GM21786 (cell line): ENCODE results near the gene MAP3K15.
A peak's percentile ranks its signal among the peaks of the same experiment; 100 is the strongest.

Experiments used
- ATAC-seq: cut with Tn5 transposase; IDR thresholded peaks from one replicate; pipeline ENCODE4 v1.9.1; 2021; ENCODE audit not compliant: unreplicated experiment

Gene MAP3K15

GRCh38 chrX:19344661-19345060 is 170.6 kb downstream of the MAP3K15 start:
- ATAC-seq = no peak

- ATAC-seq = peak; percentile 97
Observed at GRCh38 chrX:19343535-19344408, 171.5 kb downstream of the MAP3K15 start, which contains the start of gene PDHA1. Gene PDHA1 (plus strand): TSS chrX:19343927. CDS start chrX:19344038, 111 bp downstream.

GRCh38 chrX:19343085-19343534 is 172.2 kb downstream of the MAP3K15 start:
- ATAC-seq = no peak

- no peak for ATAC-seq
Observed at GRCh38 chrX:19342331-19342906, 172.9 kb downstream of the MAP3K15 start.

GRCh38 chrX:19334945-19335626 is 180.2 kb downstream of the MAP3K15 start:
- no peak for ATAC-seq

- no peak for ATAC-seq
Observed at GRCh38 chrX:19332983-19333382, 182.3 kb downstream of the MAP3K15 start.

- ATAC-seq = no peak
Observed at GRCh38 chrX:19331831-19332230, 183.5 kb downstream of the MAP3K15 start.

GRCh38 chrX:19326567-19326966 is 188.7 kb downstream of the MAP3K15 start:
- ATAC-seq = no peak
